ENCODE data around the gene FAM216B.

Gene FAM216B

DNA sequence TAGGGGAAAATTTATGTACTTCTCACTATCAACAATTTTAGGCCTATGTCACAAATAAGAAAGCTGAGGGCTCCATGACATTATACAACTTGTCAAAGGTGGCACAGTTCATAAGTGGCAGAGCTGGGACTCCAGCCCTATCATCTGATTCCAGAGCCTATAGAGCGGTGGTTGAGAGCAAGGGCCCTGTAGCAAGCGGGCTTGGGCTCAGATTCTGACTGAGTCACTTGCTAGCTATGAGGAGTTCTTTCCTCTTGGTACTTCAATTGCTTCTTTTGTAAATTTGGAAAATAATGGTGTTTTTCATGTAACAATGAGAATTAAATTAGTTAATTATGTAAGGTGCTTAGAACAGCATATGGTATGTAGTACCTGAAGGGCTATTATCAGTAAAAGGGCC, 28.7 kb upstream of the FAM216B start:
- Histone ChIP-seq H3K27ac (ENCODE audit: insufficient read depth, low read depth, low read length, poor library complexity, severe bottlenecking) (no peak overlapping the region), H3K36me3 (ENCODE audit: control insufficient read depth, insufficient read depth, low read length) (no peaks in the 10 kb centered on the region), H3K9me3 (ENCODE audit: control insufficient read depth, low read length) (no peaks in the 10 kb centered on the region), H3K27me3 (ENCODE audit: control insufficient read depth, insufficient read depth, low read length, poor library complexity, severe bottlenecking) (no peaks in the 10 kb centered on the region), H3K4me1 (ENCODE audit: control insufficient read depth, insufficient read depth, low read length) (no peaks in the 10 kb centered on the region), H3K4me3 (ENCODE audit: insufficient read depth, low read depth, low read length) (no peak overlapping the region)
- WGBS, 2 experiments = 92 to 100% methylated on average over 2 of the region's 2 CpGs

DNA sequence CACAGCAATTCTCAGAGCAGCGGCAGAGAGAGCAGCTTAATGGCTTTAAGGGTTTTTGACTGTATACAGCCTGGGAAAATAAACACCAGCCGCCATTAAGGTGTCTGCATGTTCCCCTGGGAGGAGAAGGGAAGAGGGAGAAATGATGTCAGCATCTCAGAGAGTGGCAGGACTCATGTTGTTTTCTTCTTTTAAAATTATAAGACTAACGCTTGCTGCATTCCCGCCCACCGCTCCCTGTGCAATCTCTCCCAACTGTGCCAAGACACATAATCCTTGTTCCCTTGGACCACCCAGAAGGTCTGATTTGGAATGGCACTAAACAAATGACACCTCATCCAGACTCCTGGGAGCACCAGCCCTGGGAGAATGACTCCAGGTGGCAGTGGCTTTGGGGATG, 27.7 kb upstream of the FAM216B start:
- no peaks in the 10 kb centered on the region for H3K27me3 ChIP-seq (ENCODE audit: control insufficient read depth, insufficient read depth, low read length, poor library complexity, severe bottlenecking)
- no peaks in the 10 kb centered on the region for H3K4me1 ChIP-seq (ENCODE audit: control insufficient read depth, insufficient read depth, low read length)
- H3K4me3 ChIP-seq (ENCODE audit: insufficient read depth, low read depth, low read length) = no peak overlapping the region
- no peak overlapping the region for H3K27ac ChIP-seq (ENCODE audit: insufficient read depth, low read depth, low read length, poor library complexity, severe bottlenecking)
- no peaks in the 10 kb centered on the region for H3K9me3 ChIP-seq (ENCODE audit: control insufficient read depth, low read length)
- 81 to 83% methylated on average over 5 of the region's 5 CpGs for WGBS, 2 experiments
- H3K36me3 ChIP-seq (ENCODE audit: control insufficient read depth, insufficient read depth, low read length) = no peaks in the 10 kb centered on the region

- H3K9me3 ChIP-seq (ENCODE audit: control insufficient read depth, low read length) = no peaks in the 10 kb centered on the region
- 96 to 98% methylated on average over 1 of the region's 1 CpG for WGBS, 2 experiments
Measured at GRCh38 chr13:42754801-42755510, 26.4 kb upstream of the FAM216B start.

GRCh38 chr13:42757678-42758420, 23.5 kb upstream of the FAM216B start:
- no peak overlapping the region for H3K4me3 ChIP-seq (ENCODE audit: insufficient read depth, low read depth, low read length)
- 84 to 96% methylated on average over 2 of the region's 2 CpGs for WGBS, 2 experiments
- H3K27me3 ChIP-seq (ENCODE audit: control insufficient read depth, insufficient read depth, low read length, poor library complexity, severe bottlenecking) = no peaks in the 10 kb centered on the region
- no peak overlapping the region for H3K27ac ChIP-seq (ENCODE audit: insufficient read depth, low read depth, low read length, poor library complexity, severe bottlenecking)
- no peaks in the 10 kb centered on the region for H3K9me3 ChIP-seq (ENCODE audit: control insufficient read depth, low read length)
- no peaks in the 10 kb centered on the region for H3K4me1 ChIP-seq (ENCODE audit: control insufficient read depth, insufficient read depth, low read length)
- no peaks in the 10 kb centered on the region for H3K36me3 ChIP-seq (ENCODE audit: control insufficient read depth, insufficient read depth, low read length)

More at GRCh38 chr13:42754801-42755510, 26.4 kb upstream of the FAM216B start:
- Histone ChIP-seq H3K4me1 (ENCODE audit: control insufficient read depth, insufficient read depth, low read length) (no peaks in the 10 kb centered on the region), H3K4me3 (ENCODE audit: insufficient read depth, low read depth, low read length) (no peak overlapping the region), H3K36me3 (ENCODE audit: control insufficient read depth, insufficient read depth, low read length) (no peaks in the 10 kb centered on the region), H3K27me3 (ENCODE audit: control insufficient read depth, insufficient read depth, low read length, poor library complexity, severe bottlenecking) (no peaks in the 10 kb centered on the region), H3K27ac (ENCODE audit: insufficient read depth, low read depth, low read length, poor library complexity, severe bottlenecking) (no peak overlapping the region)

GRCh38 chr13:42758515-42758914, 22.9 kb upstream of the FAM216B start:
- Histone ChIP-seq H3K9me3 (ENCODE audit: control insufficient read depth, low read length) (no peaks in the 10 kb centered on the region), H3K27me3 (ENCODE audit: control insufficient read depth, insufficient read depth, low read length, poor library complexity, severe bottlenecking) (no peaks in the 10 kb centered on the region), H3K27ac (ENCODE audit: insufficient read depth, low read depth, low read length, poor library complexity, severe bottlenecking) (no peak overlapping the region), H3K36me3 (ENCODE audit: control insufficient read depth, insufficient read depth, low read length) (no peaks in the 10 kb centered on the region), H3K4me3 (ENCODE audit: insufficient read depth, low read depth, low read length) (no peak overlapping the region), H3K4me1 (ENCODE audit: control insufficient read depth, insufficient read depth, low read length) (no peaks in the 10 kb centered on the region)
- 89 to 90% methylated on average over 3 of the region's 3 CpGs for WGBS, 2 experiments

- H3K4me1 ChIP-seq (ENCODE audit: control insufficient read depth, insufficient read depth, low read length) = no peaks in the 10 kb centered on the region
- H3K27me3 ChIP-seq (ENCODE audit: control insufficient read depth, insufficient read depth, low read length, poor library complexity, severe bottlenecking) = no peaks in the 10 kb centered on the region
- no peak overlapping the region for H3K27ac ChIP-seq (ENCODE audit: insufficient read depth, low read depth, low read length, poor library complexity, severe bottlenecking)
- no peaks in the 10 kb centered on the region for H3K9me3 ChIP-seq (ENCODE audit: control insufficient read depth, low read length)
- WGBS, 2 experiments = 96 to 97% methylated on average over 5 of the region's 5 CpGs
- H3K36me3 ChIP-seq (ENCODE audit: control insufficient read depth, insufficient read depth, low read length) = no peaks in the 10 kb centered on the region
- H3K4me3 ChIP-seq (ENCODE audit: insufficient read depth, low read depth, low read length) = no peak overlapping the region
Measured at GRCh38 chr13:42760951-42761350, 20.4 kb upstream of the FAM216B start.

DNA sequence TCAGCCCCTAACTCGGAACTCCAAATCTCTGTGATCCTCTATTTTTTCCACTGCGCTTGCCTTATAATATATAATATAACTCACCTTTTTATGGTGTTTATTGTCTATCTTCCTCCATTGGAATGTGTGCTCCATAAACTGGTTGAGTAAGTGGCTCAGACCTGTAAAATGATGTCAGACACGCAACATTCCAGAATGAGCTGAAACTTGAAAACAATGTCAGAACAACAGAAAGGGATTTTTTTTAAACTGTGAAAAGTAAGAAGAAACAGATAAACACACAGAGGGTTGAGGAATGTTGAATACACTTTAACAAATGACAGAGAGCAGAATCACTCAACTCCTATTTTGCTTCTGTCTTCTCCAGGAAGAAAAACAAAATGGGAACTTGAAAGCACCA, 19.1 kb upstream of the FAM216B start:
- 96 to 100% methylated on average over 2 of the region's 3 CpGs for WGBS, 2 experiments
- no peak overlapping the region for H3K27ac ChIP-seq (ENCODE audit: insufficient read depth, low read depth, low read length, poor library complexity, severe bottlenecking)
- H3K4me1 ChIP-seq (ENCODE audit: control insufficient read depth, insufficient read depth, low read length) = no peaks in the 10 kb centered on the region

GRCh38 chr13:42762917-42763316, 18.5 kb upstream of the FAM216B start:
- Histone ChIP-seq H3K4me1 (ENCODE audit: control insufficient read depth, insufficient read depth, low read length) (no peaks in the 10 kb centered on the region), H3K36me3 (ENCODE audit: control insufficient read depth, insufficient read depth, low read length) (no peaks in the 10 kb centered on the region), H3K27ac (ENCODE audit: insufficient read depth, low read depth, low read length, poor library complexity, severe bottlenecking) (no peak overlapping the region), H3K9me3 (ENCODE audit: control insufficient read depth, low read length) (no peaks in the 10 kb centered on the region), H3K27me3 (ENCODE audit: control insufficient read depth, insufficient read depth, low read length, poor library complexity, severe bottlenecking) (no peaks in the 10 kb centered on the region), H3K4me3 (ENCODE audit: insufficient read depth, low read depth, low read length) (no peak overlapping the region)
- WGBS, 2 experiments = 85 to 97% methylated on average over 2 of the region's 2 CpGs

More for the DNA sequence above, 19.1 kb upstream of the FAM216B start:
- Histone ChIP-seq H3K36me3 (ENCODE audit: control insufficient read depth, insufficient read depth, low read length) (no peaks in the 10 kb centered on the region), H3K9me3 (ENCODE audit: control insufficient read depth, low read length) (no peaks in the 10 kb centered on the region), H3K4me3 (ENCODE audit: insufficient read depth, low read depth, low read length) (no peak overlapping the region), H3K27me3 (ENCODE audit: control insufficient read depth, insufficient read depth, low read length, poor library complexity, severe bottlenecking) (no peaks in the 10 kb centered on the region)

DNA sequence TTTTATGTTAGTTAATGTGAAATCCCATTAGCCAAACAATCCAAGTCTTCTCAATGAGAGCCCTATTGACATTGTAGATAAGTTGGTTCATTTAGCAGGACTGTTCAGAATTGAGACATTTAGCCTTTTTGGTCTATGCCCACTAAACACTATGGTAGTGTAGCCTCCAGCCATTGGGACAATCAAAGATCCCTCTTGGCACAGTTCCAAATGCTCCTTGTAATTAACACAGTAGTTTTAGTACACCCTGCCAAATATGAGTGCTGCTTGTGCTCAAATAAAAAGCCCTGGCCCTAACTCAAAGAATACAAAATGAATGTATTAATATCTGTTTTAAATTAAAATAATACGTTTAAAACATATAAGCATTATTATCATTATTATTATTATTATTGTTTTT, 15.4 kb upstream of the FAM216B start:
- no peaks in the 10 kb centered on the region for H3K9me3 ChIP-seq (ENCODE audit: control insufficient read depth, low read length)
- H3K4me3 ChIP-seq (ENCODE audit: insufficient read depth, low read depth, low read length) = no peak overlapping the region
- H3K27me3 ChIP-seq (ENCODE audit: control insufficient read depth, insufficient read depth, low read length, poor library complexity, severe bottlenecking) = no peaks in the 10 kb centered on the region
- H3K4me1 ChIP-seq (ENCODE audit: control insufficient read depth, insufficient read depth, low read length) = no peaks in the 10 kb centered on the region
- H3K36me3 ChIP-seq (ENCODE audit: control insufficient read depth, insufficient read depth, low read length) = no peaks in the 10 kb centered on the region
- no peak overlapping the region for H3K27ac ChIP-seq (ENCODE audit: insufficient read depth, low read depth, low read length, poor library complexity, severe bottlenecking)
- WGBS, 2 experiments = no CpG with 5 or more reads among the region's 1 CpG

GRCh38 chr13:42769650-42770049, 11.7 kb upstream of the FAM216B start:
- H3K9me3 ChIP-seq (ENCODE audit: control insufficient read depth, low read length) = no peaks in the 10 kb centered on the region
- WGBS, 2 experiments = 89 to 90% methylated on average over 3 of the region's 3 CpGs
- H3K36me3 ChIP-seq (ENCODE audit: control insufficient read depth, insufficient read depth, low read length) = no peaks in the 10 kb centered on the region
- no peak overlapping the region for H3K4me3 ChIP-seq (ENCODE audit: insufficient read depth, low read depth, low read length)
- no peaks in the 10 kb centered on the region for H3K4me1 ChIP-seq (ENCODE audit: control insufficient read depth, insufficient read depth, low read length)
- H3K27ac ChIP-seq (ENCODE audit: insufficient read depth, low read depth, low read length, poor library complexity, severe bottlenecking) = no peak overlapping the region
- no peaks in the 10 kb centered on the region for H3K27me3 ChIP-seq (ENCODE audit: control insufficient read depth, insufficient read depth, low read length, poor library complexity, severe bottlenecking)
